Measurements from ENCODE around the gene RALGAPA2. TPM values are rescaled to one million over a fixed set of nuclear protein-coding genes. Genes with fewer than 3 reads are reported as not detected.

Gene RALGAPA2
- total RNA-seq, 4 donors from 2014 or later: 20.1 to 27.7 (median 23.0) TPM

DNA sequence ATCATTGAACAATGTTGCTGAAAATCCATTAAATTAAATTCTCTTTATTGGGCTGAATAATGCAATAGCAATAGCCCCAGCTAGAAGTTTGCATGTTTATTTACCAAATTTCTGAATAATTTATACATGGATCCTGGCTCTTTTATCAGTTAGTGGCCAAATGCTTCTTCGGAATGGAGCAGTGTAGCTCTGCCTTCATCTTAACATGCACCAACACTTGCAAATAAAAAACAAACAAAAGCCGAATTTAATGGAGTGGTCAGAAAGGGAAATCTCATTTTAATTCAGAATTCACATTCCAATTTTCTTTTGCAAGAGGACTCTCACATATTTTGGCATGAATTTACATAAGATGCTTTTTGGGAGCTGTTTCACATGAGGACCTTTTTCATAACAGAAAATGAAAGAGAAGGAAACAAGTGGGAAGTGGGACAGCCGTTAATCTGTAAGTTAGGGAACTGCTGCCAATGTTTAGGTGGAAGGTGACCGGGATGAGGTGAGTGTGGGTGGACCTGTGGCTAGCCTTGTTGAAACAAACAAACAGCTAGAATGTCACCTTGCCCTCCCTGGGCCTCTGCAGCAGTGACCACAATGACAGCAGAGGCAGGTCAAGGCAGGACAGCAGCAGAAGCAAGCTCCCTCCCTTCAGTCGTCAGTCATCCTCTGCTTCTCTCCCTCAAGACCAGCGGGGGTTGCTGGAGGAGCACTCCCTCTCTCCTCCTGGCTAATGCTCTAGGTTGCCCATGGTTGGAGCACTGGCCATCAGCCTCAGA, 271.4 kb downstream of the RALGAPA2 start:
- Histone ChIP-seq H3K27ac (replicated peaks in 1 of 4) (no peak overlapping the region), H3K27me3 (no peaks in the 10 kb centered on the region), H3K9me3 (no peaks in the 10 kb centered on the region), H3K4me1 (peaks cover 0 to 4% (median 0%) of the 10 kb centered on the region in 4 donors), H3K4me3 (no peak overlapping the region), H3K36me3 (peaks cover 0 to 23% (median 10%) of the 10 kb centered on the region in 4 donors)
- TF ChIP-seq POLR2A (IDR thresholded peaks at IDR 0.05; ENCODE audit: low read depth): no peak
- TF ChIP-seq EP300 (IDR thresholded peaks at IDR 0.05): no peak
- TF ChIP-seq CTCF (IDR thresholded peaks at IDR 0.05): no peak
- no peak for TF ChIP-seq POLR2AphosphoS5 (IDR thresholded peaks at IDR 0.05)
- 57% methylated on average over 6 of the region's 6 CpGs for WGBS
- no peak for DNase-seq (ENCODE audit: extremely low spot score)
- intact Hi-C loops (cut with DNase I): no loop called here

DNA sequence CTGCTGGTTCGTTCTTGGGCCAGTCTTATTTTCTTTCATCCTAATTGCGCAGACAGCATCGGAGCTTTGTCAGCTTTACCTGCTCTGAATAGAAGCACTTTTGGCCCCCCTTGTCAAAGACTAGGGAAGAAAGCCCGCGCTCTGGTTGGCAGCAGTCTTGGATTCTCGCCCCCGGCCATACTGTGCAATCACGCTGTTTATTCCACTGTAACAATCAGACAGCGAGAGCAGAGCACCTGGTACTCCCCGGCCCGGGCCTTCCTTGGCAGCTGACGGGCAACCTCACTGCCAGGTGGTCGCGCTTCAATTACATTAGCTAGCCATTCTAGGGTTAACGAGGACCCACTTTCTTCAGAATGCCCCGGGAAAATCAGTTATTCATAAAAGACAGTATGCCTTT, 272.0 kb downstream of the RALGAPA2 start:
- Histone ChIP-seq H3K4me1 (peaks cover 0 to 4% (median 0%) of the 10 kb centered on the region in 4 donors), H3K9me3 (no peaks in the 10 kb centered on the region), H3K27me3 (no peaks in the 10 kb centered on the region), H3K4me3 (no peak overlapping the region), H3K36me3 (peaks cover 0 to 23% (median 10%) of the 10 kb centered on the region in 4 donors), H3K27ac (replicated peaks in 1 of 4) (no peak overlapping the region)
- intact Hi-C loops (cut with DNase I): no loop called here
- TF ChIP-seq POLR2A (IDR thresholded peaks at IDR 0.05; ENCODE audit: low read depth): no peak
- TF ChIP-seq POLR2AphosphoS5 (IDR thresholded peaks at IDR 0.05): no peak
- 88% methylated on average over 16 of the region's 16 CpGs for WGBS
- no peak for DNase-seq (ENCODE audit: extremely low spot score)

- H3K9me3 ChIP-seq: no peaks in the 10 kb centered on the region
- peaks cover 0 to 29% (median 12%) of the 10 kb centered on the region in 4 donors for H3K36me3 ChIP-seq
- no peak overlapping the region for H3K4me3 ChIP-seq
- 93% methylated on average over 5 of the region's 5 CpGs for WGBS
- H3K4me1 ChIP-seq: peaks cover 0 to 4% (median 0%) of the 10 kb centered on the region in 4 donors
- DNase-seq (ENCODE audit: extremely low spot score): no peak
- no peaks in the 10 kb centered on the region for H3K27me3 ChIP-seq
- TF ChIP-seq CTCF (IDR thresholded peaks at IDR 0.05) (no peak), POLR2AphosphoS5 (IDR thresholded peaks at IDR 0.05) (no peak), EP300 (IDR thresholded peaks at IDR 0.05) (no peak)
- H3K27ac ChIP-seq (replicated peaks in 1 of 4): no peak overlapping the region
- intact Hi-C loops (cut with DNase I): no loop called here
Measured at GRCh38 chr20:20439602-20440190, 272.7 kb downstream of the RALGAPA2 start.

DNA sequence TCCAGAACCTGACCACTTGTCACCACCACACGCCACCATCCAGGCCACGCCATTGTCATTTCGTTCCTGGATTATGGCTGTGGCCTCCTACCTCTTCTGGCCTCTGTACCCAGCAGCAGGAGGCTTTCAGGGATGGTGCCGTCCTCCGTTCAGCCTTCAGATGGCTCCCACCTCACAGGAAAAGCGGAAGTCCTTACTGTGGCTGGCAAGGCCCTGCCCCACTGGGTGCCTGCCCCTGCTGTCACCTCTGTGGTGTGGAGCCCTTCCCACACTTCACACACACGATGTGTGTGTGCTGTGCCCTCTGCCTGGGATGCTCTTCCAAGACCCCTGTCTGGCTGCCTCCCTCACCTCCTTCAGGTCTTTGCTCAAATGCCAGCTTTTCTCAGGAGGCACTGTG, 275.1 kb downstream of the RALGAPA2 start:
- Histone ChIP-seq H3K4me1 (peaks cover 0 to 4% (median 0%) of the 10 kb centered on the region in 4 donors), H3K27me3 (no peaks in the 10 kb centered on the region), H3K4me3 (no peak overlapping the region), H3K9me3 (no peaks in the 10 kb centered on the region), H3K27ac (replicated peaks in 1 of 4) (no peak overlapping the region), H3K36me3 (peaks cover 0 to 29% (median 12%) of the 10 kb centered on the region in 4 donors)
- DNase-seq (ENCODE audit: extremely low spot score): no peak
- intact Hi-C loops (cut with DNase I): no loop called here
- 95% methylated on average over 7 of the region's 7 CpGs for WGBS
- TF ChIP-seq POLR2AphosphoS5 (IDR thresholded peaks at IDR 0.05) (no peak), EP300 (IDR thresholded peaks at IDR 0.05) (no peak), POLR2A (IDR thresholded peaks at IDR 0.05; ENCODE audit: low read depth) (no peak), CTCF (IDR thresholded peaks at IDR 0.05) (no peak)

GRCh38 chr20:20436689-20437088, 275.8 kb downstream of the RALGAPA2 start:
- no peak for DNase-seq (ENCODE audit: extremely low spot score)
- no peaks in the 10 kb centered on the region for H3K9me3 ChIP-seq
- H3K36me3 ChIP-seq: peaks cover 0 to 29% (median 12%) of the 10 kb centered on the region in 4 donors
- H3K4me3 ChIP-seq: no peak overlapping the region
- WGBS: 92% methylated on average over 16 of the region's 16 CpGs
- H3K4me1 ChIP-seq: peaks cover 0 to 4% (median 0%) of the 10 kb centered on the region in 4 donors
- no peak overlapping the region for H3K27ac ChIP-seq (replicated peaks in 1 of 4)
- intact Hi-C loops (cut with DNase I): no loop called here
- no peaks in the 10 kb centered on the region for H3K27me3 ChIP-seq
- TF ChIP-seq POLR2AphosphoS5 (IDR thresholded peaks at IDR 0.05) (no peak), CTCF (IDR thresholded peaks at IDR 0.05) (no peak), POLR2A (IDR thresholded peaks at IDR 0.05; ENCODE audit: low read depth) (no peak), EP300 (IDR thresholded peaks at IDR 0.05) (no peak)

Data from esophagus muscularis mucosa (tissue), 4 donors.